Fibroblast of skin of left quadriceps (primary cell): ENCODE measurements around the gene IDH2.
"Not testable (repeated sequence)": the region's sequence is repeated elsewhere in the genome, so short reads cannot be mapped to it uniquely, and the experiment has no call there.

Experiments
- DNase-seq, 2 experiments: peaks; one replicate each; pipeline ENCODE4 v3.0.0-alpha.2; 2013; ENCODE audit warnings: low read depth in 2 of 2

IDH2 gene

DNA sequence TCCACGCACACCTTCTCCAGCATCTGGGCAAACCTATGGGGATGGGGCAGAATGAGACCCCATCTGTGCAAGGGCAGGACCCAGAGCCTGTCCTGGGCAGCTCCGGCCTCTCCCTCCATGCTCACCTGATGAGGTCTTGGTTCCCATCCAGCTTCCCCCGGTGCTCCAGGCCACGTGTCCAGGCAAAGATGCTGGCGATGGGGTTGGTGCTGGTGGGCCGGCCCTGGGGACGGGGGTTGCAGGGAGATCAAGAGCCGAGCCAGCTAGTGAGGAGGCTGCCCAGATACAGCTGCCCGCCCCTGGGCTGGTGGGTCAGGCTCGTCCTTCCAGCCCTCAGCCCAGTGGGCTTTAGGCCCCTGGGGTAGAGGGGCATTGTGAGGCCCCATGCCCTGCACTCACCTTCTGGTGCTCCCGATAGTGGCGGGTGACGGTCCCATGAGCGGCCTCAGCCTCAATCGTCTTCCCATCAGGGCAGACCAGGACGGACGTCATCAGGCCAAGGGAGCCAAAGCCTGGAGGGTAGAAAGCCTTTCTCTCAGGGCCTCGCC is 17.3 kb downstream of the IDH2 start:
- no peak for DNase-seq

DNA sequence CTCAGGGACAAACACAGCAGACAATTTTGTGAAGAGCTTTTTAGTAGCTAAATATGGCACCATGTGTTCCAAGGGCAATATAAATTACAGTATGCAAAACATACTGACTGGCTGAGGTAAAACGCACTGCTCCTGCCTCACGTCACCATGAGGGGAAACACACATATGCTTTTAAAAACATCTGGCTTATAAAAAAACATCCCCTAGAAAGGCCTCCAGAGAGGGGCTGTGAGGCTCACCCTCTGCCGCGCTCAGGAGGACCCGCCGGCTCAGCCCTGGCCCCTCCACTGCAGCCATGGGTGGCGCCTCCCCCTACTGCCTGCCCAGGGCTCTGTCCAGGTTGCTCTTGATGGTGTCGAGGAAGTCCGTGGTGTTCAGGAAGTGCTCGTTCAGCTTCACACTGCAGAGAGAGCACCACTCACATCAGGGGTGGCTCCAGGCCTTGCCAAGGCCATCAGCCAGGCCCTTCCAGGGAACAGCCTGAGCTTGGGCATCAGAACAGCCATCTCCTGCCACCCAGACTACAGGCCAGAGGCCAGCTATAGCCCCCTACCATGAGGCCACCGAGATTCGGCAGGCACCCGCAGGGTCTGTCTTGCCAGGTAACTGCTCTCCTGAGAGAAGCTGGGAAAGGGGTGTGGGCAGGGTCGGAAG is 18.2 kb downstream of the IDH2 start:
- DNase-seq = no peak

DNA sequence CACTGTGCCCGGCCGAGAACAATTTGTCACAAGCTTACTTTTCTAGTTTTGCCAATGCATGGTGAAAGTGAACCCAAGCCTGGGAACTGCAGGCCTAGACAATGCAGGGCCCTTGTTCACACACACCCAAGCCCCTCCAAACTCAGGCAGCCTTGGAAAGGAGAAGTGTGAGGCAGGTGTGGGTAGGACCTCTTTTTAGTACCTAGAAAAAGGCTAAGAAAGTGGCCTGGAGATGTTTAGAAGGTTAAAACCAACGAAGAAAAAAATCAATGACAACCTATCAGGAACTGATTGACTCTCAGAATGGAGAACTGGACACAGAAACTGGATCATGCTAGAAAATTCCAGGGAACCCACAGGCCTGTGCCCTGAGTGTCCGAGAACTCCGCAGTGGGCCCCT is 18.8 kb downstream of the IDH2 start:
- no peak for DNase-seq

DNA sequence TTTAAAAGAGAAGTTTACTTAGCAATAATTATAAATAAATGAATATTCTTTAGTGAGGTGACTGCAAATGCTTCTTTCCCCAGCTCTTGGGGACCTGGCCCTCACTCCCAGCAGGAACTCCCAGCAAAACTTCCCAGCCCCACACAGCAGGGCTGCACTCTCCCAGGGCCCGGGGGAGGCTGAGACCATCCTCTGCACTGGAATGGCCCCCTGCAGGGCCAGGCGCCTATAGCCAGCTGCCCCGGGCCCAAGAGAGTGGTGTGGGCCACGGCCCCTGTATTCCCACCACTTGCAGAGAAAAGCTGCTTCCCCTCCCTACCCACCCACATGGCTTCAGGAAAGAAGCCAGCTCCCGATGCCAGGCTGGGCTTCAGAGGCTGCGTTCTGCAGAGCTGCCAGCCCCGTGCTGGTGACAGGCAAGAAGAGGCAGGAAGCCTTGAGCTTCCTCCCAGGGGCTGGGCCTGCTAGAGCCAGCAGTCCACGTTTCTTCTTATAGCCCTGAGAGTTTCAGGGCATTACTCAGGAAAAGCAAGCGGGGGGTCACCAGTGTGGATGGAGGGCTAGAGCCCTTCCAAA is 20.0 kb downstream of the IDH2 start:
- no peak for DNase-seq

DNA sequence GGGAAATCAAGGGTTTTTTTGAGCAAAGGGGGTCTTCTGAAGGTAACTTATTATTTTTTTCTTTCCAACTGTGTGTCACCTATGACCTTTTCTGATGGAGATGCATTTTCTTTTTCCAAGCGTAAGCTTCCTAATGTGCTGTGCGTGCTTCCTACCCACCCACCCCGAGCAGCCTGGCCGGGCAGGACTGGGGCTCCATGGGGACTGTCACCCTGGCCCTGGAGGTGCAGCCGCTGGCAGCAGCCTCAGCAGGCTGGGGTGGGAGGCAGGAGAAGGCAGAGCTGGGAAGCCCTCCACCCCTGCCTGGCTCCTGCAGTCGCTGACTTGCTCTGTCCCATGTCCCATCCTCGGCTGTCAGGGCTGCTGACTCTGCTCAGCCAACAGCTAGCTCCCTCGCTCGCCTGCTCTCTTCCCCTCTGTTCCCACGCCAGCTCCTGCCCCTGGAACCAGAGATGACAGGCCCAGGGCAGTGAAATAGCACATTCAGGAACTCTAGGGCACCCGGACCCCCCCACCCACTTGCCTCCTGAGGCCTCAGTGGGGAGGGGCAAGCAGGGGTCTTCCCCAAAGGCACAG is 21.4 kb downstream of the IDH2 start:
- DNase-seq = no peak

DNA sequence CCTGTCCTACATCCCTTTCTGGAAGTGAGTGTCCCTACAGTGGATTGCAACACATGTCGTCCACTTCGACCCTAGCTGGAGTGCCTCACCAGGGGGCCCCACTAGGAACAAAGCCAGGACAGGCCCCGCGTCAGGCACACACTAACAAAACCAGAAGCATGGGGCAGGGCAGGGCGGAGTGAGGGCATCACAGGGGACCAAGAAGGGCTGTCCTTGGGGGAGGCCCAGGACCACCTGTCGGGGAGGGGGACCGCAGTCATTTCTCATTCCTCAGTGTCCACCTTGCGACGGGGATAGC is 21.9 kb downstream of the IDH2 start:
- DNase-seq = no peak

DNA sequence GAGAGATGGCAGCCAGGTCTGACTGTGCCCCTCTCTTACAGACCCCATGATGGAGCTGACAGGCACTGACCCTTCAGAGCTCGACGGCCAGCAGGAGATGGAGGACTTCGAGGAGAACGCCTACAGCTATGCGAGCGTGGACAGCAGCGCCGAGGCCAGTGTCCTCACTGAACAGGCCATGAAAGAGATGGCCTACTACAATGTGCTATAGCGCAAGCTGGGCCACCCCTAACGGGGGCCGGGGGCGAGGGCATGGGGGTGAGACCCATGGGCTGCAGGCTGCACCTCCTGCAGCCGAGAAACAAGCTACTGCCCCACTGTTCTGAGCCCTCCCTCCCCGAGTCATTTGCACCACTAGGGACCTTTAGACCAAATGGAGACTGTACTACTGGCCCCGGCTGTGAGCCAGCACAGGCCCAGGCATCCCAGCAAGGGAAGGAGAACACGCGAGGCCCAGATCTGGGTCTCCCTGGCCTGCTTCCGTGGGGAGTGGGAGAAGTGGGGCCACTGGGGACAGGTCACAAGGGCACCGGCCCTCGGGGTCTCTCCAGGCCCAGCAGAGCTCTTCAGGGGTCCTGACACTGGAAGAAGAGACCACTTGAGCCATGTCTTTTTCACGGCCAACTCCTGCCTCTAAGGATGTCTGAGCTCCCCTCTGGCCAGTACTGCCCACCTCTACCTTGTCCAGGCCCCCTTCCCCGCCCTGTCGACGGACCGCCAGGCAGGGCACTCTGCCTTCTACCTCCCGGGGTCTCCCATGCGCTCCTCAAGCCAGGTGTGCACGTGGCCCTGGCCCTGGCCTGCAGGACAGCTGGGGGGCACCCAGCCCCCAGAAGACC is 22.4 kb downstream of the IDH2 start:
- no peak for DNase-seq

DNA sequence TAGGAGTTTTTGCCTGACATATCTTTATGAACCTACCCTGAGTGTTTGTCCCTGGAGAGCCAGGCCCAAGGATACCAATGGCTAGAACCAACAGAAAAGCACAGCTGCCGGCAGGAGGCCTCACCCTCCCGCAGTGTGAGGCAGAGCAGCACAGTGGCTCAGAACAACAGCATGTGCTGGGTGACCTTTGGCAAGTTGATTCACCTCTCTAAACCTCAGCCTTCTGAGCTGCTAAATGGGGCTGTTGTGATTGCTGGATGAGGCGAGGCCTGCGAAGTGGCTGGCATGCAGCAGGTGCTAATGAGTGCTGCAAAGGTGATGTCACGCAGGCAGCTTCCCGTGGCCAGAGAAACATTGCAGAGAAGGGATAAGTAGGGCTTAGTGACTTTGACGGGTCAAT is 23.3 kb downstream of the IDH2 start:
- DNase-seq = no peak

DNA sequence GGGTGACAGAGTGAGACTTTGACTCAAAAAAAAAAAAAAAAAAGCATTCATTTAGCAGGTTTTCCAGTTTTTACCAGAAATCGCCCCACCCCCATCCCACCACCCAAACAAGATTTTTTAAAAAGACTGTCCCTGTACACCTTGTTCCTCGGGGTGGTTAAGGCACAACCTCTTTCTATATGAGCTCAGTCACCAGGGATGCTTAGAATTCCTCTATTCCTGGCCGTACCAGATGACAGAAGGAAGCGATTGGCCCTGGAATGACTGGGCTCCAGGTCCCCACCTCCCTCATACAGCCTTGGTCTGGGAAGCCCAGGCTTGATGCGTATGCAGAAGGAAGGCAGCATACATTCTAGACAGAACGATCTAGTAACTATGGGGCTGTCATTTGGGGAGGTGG is 25.6 kb downstream of the IDH2 start:
- no peak for DNase-seq

DNA sequence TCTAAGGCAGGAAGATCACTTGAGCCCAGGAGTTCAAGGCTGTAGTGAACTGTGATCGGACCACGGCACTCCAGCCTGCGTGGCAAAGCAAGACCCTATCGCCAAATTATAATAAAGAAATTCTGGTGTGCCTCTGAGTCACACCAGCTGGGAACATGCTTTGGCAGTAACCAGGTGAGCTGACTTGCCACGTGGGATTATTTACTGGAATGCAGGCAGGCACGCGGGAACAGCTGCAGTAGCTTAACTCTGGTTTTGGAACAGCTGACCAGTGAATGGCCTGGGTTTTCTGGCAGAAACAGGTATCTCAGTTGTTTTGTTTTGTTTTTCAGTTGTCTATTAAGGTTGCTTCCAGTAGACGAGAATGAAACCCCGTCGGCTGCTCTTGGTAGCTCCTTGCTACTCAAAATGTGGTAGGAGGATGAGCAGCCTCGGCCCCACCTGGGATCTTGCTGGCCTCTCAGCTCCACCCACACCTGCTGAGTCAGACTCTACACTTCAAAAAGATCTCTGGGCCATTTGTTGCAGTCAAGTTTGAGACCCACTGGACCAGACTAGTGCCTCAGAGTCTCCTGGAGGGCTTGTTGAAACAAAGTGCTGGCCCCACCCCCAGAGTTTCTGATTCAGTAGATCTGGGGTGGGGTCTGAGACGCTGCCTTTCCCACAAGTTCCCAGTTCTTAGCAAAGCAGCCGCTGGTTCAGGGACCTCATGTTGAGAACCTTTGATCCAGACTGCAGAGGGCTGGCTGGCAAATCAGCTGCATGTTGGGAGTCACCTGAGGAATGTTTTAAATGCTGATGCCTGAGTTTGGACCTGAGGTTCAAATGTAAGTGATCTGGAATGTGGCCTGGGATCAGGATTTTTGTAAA is 26.6 kb downstream of the IDH2 start:
- DNase-seq = no peak

DNA sequence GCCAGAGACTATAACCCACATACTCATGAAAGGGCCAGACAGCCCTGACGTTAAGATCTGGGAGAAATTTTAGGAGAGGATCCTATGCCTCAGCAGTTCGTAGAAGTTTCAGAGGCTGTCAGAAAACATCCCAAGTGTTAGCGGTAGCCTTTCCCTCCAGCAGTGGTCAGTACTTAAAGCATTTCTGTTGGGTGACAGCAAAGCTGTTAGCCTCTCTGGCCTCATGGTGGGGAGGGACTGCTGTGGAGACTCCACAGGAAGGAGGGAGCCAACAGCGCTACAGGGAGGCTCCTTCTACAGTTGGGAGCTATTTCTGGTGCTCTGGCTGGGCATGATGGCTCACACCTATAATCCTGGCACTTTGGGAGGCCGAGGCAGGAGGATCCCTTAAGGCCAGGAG is 27.4 kb downstream of the IDH2 start:
- DNase-seq = no peak

DNA sequence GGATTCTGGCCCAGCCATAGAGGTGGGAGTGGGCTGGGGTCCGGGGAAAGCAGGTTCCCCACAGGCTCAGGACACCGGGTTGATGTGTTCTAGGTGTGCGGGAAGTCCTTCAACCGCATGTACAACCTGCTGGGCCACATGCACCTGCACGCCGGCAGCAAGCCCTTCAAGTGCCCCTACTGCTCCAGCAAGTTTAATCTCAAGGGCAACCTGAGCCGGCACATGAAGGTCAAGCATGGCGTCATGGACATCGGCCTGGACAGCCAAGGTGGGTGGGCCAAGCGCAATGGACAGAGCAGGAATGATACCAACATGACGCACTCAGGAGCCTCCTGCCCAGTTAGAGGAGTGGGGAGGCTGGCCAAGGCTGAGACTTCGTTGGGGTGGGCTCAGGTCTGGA is 28.2 kb downstream of the IDH2 start:
- no peak for DNase-seq

DNA sequence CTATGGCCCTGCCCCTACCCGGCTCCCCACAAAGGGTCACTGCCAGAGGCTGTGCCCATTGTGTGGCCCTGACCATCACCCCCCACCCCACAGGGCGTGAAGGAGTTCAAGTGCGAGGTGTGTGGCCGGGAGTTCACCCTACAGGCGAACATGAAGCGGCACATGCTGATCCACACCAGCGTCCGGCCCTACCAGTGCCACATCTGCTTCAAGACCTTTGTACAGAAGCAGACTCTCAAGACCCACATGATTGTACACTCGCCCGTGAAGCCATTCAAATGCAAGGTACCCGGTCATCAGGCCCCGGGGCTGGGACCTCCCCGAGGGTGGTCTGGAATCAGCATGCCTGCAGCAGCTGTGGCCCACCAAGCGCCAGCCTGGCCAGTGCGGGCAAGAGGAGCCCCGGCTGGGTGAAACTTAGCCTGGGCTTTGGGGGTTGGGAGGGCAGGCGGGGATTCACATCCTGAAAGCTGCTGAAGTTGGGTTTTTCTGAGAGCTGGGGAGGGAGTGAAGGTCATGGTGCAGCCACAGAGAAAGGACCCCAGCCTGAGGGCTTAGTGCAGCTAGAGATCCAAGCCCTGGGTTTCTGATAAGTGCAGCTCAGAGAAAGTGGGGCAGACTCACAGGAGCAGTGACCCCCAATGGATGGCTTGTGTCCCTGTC is 29.2 kb downstream of the IDH2 start:
- DNase-seq = no peak

DNA sequence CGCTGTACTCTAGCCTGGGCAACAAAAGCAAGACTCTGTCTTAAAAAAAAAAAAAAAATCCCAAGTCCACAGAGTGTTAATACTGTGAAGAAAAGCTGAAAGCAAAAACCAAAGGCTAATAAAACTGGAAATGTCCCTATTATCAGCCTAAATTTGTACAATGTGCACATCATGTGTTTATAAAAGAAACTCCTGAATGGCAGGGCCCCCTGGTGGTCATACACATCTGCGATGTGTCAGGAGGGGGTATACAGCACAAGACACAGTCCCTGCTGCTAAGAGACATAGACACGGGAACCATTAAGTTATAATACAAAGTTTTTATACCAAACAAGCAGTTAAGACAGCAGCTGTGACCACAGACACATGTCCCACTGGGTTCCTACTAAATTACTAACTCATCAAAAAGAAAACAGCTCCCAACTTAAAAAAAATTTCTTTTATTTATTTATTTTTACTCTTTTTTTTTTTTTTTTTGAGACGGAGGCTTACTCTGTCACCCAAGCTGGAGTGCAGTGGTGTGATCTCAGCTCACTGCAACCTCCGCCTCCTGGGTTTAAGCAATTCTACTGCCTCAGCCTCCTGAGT is 31.0 kb downstream of the IDH2 start:
- peak; percentile 62 to 64 for DNase-seq

DNA sequence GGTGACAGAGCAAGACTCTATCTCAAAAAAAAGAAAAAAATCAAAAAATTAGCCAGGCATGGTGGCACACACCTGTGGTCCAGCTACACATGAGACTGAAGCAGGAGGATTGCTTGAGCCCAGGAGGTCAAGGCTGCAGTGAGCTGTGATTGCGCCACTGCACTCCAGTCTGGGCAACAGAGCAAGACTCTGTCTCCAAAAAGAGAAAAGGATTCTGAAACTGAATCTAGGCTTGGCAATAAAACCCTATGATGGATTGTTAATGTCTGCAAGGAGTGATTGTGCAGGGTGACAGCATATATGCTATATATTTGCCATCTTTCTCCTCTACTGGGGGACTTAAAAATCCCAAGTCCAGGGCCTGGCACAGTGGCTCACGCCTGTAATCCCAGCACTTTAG is 31.6 kb downstream of the IDH2 start:
- DNase-seq = not testable (repeated sequence)

DNA sequence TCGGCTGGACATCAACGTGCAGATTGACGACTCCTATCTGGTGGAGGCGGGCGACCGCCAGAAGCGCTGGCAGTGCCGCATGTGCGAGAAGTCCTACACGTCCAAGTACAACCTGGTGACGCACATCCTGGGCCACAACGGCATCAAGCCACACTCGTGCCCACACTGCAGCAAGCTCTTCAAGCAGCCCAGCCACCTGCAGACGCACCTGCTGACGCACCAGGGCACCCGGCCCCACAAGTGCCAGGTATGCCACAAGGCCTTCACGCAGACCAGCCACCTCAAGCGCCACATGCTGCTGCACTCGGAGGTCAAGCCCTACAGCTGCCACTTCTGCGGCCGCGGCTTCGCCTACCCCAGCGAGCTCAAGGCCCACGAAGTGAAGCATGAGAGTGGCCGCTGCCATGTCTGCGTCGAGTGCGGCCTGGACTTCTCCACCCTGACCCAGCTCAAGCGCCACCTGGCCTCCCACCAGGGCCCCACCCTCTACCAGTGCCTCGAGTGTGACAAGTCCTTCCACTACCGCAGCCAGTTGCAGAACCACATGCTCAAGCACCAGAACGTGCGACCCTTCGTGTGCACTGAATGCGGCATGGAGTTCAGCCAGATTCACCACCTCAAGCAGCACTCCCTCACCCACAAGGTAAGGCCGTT is 34.2 kb downstream of the IDH2 start:
- no peak for DNase-seq

DNA sequence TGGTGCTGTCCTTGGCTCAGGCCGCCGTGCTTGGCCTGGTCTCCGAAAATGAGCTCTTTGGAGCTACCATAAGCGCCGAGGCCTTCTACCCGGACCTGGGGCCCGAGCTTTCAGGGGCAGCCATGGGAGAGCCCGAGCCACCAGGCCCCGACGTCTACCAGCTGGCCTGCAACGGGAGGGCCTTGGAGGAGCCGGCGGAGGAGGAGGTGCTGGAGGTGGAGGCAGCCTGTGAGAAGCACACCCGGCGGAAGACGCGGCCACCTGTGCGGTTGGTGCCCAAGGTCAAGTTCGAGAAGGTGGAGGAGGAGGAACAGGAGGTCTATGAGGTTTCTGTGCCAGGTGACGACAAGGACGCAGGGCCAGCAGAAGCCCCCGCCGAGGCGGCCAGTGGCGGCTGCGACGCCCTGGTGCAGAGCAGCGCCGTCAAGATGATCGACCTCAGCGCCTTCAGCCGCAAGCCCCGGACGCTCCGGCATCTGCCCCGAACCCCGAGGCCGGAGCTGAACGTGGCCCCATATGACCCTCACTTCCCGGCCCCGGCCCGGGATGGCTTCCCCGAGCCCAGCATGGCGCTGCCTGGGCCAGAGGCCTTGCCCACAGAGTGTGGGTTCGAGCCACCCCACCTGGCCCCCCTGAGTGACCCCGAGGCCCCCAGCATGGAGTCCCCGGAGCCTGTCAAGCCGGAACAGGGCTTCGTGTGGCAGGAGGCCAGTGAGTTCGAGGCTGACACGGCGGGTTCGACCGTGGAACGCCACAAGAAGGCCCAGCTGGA is 34.9 kb downstream of the IDH2 start:
- no peak for DNase-seq

DNA sequence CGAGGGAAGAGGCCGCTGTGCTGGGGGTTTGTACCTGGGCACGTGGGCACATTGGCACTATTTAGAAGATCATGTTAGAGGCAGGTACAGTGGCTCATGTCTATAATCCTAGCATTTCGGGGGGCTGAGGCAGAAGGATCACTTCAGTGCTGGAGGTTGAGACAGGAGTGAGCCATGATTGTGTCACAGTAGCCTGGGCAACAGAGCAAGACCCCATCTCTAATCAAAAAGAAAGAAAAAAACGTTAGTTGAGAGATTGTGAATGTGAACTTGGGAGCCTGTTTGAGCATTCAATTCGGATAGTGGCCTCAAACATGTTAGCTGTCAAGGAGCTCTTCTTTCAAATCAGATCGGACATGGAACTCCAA is 36.6 kb downstream of the IDH2 start:
- DNase-seq = no peak

DNA sequence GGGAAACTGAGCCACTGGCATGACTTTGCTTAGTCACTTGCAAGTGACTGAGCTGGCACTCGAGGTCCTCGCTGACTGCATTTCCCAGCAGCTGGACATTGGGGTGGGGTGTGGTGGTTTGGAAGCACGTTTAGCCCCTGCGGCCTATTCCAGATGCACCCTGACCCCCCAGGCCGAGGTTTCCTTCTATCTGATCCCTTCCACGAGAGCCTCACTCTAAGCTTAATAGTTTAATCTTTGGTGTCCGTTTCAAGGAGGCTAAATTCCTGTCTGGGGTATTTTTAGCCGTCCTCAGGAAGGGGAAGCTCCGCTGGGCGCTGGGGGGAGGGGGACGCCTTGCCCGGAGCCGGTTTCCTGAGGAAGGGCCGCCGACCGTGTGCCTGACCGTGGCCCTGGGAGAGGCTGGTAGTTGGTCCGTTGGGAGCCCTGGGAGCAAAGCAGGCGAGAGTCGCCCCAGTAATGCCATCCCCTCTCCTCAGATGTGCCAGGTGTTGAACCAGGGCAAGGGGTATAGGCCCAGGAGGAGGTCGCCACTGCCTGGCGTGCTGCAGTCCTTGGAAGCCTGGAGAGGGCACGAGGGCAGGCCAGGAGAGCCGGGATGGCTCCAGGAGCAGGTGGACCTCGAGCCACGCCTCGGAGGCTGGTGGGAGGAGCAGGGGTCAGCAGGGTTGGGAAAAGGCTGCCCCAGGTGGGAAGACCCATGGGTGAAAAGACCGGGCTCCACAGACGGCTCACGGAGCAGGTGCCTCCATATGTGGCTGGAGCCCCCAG is 37.2 kb downstream of the IDH2 start:
- DNase-seq = no peak
